GM18519 (cell line): ENCODE measurements around the gene LRG1.

Source experiments
- ATAC-seq: cut with Tn5 transposase; IDR thresholded peaks from one replicate; pipeline ENCODE4 v1.9.1; 2021; ENCODE audit warnings: mild to moderate bottlenecking, moderate library complexity; ENCODE audit not compliant: unreplicated experiment, low FRiP score

LRG1 gene

GRCh38 chr19:4498694-4499093 lies 41.1 kb downstream of the LRG1 start:
- ATAC-seq = no peak

- no peak for ATAC-seq
Measured at GRCh38 chr19:4497770-4498389, 42.0 kb downstream of the LRG1 start.

- no peak for ATAC-seq
Measured at GRCh38 chr19:4496304-4496703, 43.5 kb downstream of the LRG1 start.

DNA sequence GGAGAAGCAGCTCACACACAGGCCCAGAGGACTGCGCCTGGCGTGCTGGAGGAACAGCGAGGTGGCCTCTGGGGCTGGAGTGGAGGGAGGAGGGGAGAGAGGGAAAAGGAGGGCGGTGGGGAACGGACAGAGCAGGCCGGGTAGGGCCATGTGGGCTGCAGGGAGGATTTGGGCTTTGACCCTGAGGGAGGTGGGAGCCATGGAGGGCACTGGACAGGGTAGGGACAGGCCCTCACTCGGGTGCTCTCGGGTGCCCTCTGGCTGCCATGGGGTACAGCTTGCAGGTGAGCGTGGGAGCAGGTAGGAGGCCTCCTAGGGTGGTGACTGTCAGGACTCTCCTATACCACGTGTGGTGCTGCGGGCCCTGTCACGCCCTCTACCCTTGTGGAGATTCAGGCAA lies 44.4 kb downstream of the LRG1 start:
- ATAC-seq = no peak

DNA sequence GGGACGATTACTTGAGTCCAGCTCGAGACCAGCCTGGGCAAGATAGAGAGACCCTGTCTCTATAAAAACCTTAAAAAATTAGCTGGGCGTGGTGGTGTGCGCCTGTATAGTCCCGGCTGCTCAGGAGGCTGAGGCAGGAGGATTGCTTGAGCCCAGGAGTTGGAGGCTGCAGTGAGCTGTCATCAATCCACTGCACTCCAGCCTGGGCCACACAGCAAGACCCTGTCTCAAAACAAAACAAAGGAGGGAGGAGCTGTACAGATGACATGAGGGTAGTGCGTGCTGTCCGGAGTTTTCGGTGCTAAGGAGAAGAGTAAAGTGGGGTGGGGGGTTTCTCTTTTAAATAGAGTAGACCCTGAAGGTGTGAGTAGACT lies 45.2 kb downstream of the LRG1 start:
- no peak for ATAC-seq

DNA sequence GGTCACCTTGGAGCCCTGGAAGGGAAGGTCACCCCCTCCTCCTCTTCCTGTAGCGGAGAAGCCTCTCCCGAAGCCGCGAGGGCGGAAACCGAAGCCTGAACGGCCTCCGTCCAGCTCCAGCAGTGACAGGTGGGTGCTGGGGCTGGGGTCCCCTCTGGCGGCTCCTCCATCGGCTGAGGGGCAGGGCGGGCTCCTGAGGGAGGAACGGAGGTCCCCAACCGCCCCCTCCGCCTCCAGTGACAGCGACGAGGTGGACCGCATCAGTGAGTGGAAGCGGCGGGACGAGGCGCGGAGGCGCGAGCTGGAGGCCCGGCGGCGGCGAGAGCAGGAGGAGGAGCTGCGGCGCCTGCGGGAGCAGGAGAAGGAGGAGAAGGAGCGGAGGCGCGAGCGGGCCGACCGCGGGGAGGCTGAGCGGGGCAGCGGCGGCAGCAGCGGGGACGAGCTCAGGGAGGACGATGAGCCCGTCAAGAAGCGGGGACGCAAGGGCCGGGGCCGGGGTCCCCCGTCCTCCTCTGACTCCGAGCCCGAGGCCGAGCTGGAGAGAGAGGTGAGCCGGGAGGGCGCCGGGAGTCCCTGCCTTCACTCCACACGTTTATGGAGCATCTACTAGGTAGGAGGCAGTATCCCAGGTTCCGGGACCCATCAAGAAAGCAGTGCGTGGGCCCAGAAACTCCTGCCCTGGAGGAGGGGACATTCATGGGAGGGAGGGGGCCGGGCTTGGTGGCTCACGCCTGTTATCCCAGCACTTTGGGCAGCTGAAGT lies 45.7 kb downstream of the LRG1 start:
- ATAC-seq = no peak

- ATAC-seq = no peak
Measured at GRCh38 chr19:4493104-4493928, 46.5 kb downstream of the LRG1 start.

DNA sequence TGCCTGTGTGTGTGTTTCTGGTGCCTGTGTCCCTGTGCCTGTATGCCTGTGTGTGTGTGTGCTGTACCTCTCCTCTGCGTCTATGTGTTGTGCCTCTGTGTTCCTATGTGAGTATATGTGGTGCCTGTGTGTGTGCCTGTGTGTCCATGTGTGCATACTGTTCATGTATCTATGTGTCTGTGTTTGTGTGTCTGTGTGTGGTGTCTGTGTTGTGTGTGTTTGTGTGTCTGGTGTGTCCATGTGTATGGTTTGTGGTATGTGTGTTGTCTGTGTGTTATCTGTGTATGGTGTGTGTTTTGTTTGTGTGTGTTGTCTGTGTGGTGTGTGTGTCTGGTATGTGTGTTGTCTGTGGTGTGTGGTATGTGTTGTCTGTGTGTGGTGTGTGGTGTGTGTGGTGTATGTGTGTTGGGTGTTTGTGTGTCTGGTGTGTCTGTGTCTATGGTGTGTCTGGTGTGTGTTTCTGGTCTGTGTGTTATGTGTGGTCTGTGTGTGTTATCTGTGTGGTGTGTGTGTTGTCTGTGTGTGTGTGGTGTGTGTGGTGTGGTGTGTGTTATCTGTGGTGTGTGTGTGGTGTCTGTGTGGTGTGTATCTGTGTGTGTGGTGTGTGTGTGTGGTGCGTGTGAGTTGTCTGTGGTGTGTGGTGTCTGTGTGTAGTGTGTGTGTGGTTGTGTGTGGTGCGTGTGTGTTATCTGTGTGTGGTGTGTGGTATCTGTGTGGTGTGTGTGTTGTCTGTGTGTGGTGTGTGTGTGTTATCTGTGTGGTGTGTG lies 47.3 kb downstream of the LRG1 start:
- ATAC-seq = no peak

DNA sequence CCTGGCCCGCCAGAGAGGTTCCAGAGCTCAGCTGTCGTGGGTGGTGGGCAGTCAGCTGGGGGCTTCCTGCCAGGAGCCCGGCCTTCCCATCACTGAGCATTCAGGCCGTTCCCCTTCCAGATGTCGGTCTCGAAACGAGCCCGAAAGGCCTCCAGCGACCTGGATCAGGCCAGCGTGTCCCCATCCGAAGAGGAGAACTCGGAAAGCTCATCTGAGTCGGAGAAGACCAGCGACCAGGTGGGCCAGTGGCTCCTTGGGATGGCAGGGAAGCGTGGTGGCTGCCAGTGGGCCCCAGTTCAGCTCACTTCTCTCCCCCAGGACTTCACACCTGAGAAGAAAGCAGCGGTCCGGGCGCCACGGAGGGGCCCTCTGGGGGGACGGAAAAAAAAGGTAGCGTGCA lies 48.4 kb downstream of the LRG1 start:
- no peak for ATAC-seq

DNA sequence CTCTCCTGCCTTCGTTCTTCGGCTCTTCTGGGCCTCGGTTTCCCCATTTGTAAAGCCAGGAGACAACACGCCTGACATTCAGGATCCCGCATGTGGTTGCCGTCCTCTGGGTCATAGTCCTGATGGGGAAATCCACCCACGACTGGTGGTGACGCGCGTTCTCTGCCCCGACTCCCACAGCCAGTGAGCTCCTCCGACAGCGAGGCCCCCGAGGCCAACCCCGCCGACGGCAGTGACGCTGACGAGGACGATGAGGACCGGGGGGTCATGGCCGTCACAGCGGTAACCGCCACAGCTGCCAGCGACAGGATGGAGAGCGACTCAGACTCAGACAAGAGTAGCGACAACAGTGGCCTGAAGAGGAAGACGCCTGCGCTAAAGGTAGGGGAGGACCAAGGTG lies 51.3 kb downstream of the LRG1 start:
- ATAC-seq = no peak

DNA sequence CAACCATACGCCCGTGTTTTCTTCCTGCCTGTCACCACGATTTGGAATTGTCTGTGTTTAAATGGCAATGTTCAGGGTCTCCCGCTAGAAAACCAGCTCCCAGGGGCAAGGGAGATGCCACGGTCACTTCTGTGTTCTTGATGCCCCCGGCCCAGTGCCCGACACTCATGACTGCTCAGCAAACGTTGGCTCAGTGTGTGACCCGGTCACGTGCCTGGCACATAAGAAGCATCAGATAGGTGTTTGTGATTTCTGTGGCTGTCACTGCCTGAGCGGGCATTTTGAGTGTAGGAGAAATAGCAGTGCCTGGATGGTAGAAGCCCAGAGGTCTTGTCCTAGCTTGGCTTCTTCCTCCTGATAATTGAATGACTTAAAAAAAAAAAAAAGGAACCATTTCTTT lies 52.3 kb downstream of the LRG1 start:
- no peak for ATAC-seq
